Measurements from ENCODE around the gene ADAMTSL1.

Gene ADAMTSL1

DNA sequence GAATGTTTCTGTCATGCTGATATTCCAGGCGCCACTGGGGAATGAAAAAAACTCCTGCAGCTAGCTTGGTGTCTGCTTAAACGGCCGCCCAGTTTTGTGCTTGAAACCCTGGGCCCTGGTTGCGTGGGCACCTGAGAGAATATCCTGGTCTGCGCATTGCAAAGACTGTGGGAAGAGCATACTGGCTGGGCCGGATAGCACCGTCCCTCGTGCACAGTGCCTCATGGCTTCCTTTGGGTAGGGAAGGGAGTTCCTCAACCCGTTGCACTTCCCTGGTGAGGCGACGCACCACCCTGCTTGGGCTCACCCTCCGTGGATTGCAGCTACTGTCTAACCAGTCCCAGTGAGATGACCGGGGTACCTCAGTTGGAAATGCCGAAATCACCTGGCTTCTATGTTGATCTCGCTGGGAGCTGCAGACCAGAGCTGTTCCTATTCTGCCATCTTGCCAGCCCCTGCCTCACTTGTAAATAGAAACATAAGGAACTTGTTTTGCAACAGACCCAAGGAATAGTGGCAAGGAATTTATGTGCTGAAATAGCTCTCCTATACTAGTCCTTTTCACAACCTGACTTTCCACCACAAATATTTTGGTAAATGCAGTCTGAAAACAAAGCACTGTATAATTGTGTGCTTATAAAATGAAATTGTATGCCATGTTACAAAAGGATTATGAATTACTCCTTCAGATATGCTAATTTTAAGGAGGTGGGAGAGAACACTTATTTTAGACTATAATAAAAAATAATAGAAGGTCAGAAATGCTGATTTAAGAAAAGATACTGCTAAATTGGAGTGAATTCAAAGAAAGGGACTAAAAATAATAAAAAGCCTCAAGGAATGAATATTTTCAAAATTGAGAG, 90.3 kb downstream of the ADAMTSL1 start:
- no peak for DNase-seq (ENCODE audit: low read depth)

DNA sequence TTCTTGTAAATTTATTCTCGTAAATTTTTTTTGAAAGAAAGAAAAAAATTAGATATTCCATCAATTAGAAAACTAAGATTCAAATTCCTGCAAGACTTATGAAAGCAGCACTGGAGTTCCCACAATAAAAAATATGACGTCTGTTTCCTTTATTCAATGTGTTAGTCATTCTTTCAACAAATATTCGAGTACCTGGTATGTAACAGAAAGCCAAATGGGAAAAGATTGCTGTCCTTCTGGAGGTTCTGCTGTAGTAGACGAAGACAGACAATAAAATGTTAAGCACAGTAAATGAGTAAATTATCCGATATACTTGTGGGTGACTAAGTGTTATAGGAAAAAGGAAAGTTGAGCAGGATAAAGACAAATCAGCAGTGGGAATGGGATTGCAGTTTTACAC, 92.2 kb downstream of the ADAMTSL1 start:
- DNase-seq (ENCODE audit: low read depth) = no peak

DNA sequence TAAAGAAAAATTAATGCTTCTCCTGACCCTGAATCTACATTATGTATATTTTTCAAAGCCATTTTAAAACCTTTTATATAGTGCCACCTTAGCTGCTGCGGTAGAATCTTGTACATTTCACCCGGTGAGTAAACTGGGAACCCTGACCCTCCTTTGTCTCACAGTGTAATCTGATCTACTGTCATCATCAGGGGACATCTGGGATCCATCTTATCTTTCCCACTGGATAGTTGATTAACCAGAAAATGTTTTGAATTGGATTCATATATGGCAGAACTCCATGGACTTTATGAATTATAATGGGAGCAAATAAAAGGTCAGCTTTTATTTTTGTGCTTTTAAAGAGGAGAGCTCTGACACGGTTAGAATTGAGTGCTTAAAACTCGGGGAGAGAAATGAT, 95.0 kb downstream of the ADAMTSL1 start:
- no peak for DNase-seq (ENCODE audit: low read depth)

DNA sequence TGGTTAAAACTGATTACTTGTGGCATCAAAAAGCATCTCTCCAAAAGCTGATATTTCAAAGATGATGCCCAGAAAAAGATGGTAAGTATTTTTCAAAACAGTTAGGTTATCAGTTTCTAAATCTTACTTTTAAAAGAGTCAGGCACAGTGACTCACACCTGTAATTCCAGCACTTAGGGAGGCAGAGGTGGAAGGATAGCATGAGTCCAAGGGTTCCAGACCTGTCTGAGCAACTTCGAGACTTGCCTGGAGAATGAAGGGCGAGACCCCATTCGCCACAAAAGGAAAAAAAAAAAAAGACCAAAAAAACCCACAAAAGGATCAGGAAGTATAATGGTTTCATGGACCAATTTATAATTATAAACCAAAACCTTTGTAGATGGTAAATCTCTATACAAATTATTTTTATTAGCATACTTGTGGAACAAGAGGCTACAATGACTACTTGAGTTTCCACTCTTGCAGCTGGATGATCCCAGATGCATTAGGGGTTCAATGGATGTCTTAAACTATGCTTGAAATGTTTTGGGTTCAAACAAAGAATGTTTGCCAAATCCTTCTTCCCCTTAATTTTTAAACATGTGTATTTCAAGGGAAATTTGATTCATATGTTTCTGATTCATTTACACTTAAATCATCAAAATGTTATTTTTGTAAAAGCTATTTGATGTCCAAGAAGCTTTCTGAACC, 96.1 kb downstream of the ADAMTSL1 start:
- no peak for DNase-seq (ENCODE audit: low read depth)

DNA sequence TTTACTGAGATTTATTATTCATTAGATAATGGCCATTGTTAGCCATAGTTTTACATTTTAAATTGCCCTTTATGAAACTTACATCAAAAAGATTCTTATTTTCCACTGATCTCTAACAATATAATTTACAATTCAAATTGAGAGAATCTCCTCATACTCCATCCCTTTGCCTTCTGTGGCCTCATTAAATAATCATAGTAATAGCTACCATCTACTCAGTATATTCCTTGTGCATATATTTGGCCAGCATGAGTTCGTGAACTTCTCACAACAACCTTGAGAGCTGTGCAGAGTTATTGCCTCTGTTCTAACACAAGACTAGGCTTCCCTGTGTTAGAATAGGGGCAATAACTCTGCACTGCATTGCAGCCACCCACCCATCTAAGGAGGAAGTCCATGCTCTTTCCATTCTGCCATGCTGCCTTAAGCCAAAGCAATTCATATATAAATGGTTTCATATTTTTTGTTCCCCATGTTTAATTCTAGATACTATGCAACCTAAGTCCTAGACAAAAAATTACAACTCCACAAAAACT, 99.1 kb downstream of the ADAMTSL1 start:
- no peak for DNase-seq (ENCODE audit: low read depth)

DNA sequence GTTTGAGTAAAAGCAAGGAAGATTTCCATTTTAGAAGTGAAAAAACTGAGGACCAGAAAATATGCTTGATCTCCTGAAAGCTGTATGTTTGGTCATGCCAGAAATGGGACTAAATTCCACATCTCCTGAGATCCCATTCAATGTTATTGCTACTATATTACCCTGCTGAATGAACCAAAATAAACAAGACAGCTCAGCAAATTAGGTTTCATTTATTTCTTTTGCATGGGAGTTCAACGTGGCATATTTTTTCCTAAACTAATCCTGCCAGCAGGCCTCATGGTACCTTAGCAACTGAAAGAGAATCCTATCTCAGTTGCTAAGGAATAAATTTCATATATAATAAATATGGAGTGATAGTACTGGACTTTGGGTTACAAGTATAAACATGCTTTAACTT, 101.7 kb downstream of the ADAMTSL1 start:
- DNase-seq (ENCODE audit: low read depth) = no peak

DNA sequence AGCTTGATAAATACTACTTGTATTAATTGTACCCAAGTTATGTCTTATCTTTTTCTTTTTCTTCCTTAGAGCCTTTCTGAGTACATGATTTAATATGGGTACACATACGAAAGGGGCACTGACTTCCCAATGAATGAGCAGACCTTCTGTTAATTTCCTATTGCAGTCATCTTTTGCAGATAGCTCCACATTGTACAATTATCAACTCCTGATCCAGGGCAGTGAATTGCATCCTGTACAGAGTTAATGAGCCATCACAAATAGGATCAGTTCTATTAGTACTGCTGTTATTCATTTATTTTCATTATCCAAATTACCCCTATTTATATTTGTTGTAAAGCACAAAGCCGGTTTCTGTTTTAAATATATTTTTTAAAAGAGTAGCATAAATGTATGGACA, 105.6 kb downstream of the ADAMTSL1 start:
- no peak for DNase-seq (ENCODE audit: low read depth)

DNA sequence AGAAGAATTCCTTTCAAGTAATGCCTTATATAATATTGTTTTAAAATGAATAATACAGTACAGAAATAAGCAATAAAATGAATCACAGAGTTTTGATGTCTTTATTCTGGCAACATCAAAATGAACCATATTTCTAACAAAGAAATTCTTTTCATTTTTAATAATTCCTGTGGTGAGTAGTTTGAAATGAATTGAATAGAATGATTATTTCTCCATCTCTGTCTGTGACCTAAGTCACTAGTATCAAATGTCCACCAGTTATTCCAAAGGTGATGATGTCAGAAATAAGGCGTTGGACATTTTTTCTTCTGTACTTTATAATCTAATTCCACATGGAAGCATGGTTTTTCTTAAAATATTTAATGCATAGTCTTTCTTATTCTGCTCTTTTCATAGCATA, 106.2 kb downstream of the ADAMTSL1 start:
- no peak for DNase-seq (ENCODE audit: low read depth)

DNA sequence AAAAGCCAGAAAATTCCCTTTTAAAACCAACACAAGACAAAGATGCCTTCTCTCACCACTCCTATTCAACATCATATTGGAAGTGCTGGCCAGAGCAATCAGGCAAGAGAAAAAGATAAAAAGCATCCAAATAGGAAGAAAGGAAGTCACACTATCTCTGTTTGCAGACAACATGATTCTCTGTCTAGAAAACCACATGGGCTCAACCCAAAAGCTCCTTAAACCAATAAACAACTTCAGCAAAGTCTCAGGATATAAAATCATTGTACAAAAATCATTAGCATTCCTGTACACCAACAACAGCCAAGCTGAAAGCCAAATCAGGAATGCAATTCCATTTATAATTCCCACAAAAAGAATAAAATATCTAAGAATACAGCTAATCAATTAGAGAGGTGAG, 112.0 kb downstream of the ADAMTSL1 start:
- no peak for DNase-seq (ENCODE audit: low read depth)

DNA sequence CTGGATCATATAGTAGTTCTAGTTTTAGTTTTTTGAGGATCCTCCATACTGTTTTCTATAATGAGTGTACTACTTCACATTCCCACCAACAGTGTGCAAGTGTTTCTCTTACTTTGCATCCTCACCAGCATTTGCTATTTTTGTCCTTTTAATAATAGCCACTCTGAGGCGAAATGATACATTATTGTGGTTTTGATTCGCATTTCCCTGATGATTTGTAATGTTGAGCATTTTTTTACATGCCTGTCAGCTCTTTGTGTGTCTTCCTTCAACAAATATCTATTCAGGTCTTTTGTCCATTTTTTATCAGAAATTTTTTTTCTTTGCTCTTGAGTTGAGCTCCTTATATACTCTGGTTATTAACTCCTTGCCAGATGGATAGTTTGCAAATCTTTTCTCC, 114.0 kb downstream of the ADAMTSL1 start:
- DNase-seq (ENCODE audit: low read depth) = no peak

DNA sequence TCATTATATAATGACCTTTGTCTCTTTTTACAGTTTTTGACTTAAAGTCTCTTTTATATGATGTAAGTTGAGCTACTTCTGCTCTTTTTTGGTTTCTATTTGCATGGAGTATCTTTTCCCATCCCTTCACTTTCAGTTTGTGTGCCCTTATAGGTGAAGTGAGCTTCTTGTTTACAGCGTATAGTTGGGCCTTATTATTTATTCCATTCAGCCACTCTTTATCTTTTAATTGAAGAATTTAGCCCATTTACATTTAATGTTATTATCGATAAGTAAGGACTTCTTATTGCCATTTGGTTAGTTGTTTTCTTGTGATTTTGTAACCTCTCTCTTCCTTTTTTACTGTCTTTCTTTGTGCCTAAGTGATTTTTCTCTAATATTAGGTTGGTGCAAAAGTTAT, 117.3 kb downstream of the ADAMTSL1 start:
- no peak for DNase-seq (ENCODE audit: low read depth)

DNA sequence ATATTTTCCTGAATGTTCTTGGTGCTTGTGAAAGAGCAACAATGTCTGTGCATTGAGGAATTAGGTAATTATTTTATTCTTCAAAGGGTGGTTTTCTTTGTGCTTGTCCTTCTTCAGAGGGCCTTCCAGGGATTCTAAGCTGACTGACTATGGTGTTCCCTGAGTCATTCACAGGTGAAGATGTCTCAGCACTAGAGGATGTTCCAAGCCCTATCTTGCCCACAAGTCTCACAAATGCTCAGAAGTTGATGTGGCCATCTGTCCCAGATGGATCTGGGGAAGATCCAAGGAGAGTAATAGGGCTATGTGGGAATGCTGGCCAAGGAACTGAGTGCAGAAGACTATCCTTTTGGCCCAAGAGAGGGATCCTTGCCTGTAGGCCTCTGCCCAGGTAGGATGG, 120.9 kb downstream of the ADAMTSL1 start:
- DNase-seq (ENCODE audit: low read depth) = no peak

DNA sequence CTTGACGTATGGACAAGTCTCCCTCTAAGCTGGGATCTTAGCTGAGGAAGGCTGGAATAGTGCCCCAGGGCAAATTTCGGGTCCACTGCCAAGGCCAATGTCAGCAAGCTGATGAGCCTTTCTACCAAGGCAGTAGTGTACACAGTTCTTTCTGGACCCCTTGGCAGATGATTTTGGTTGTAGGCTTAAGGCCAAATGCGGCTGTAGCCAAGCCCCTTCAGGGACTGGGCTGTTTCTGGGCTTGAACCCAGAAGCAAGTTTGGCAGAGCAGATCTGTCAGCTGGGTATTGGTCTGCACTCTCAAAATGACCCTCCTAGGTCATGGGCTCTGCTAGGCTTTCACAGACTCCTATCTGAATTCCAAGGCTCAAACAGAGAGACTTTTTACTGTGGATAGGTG, 121.6 kb downstream of the ADAMTSL1 start:
- no peak for DNase-seq (ENCODE audit: low read depth)

DNA sequence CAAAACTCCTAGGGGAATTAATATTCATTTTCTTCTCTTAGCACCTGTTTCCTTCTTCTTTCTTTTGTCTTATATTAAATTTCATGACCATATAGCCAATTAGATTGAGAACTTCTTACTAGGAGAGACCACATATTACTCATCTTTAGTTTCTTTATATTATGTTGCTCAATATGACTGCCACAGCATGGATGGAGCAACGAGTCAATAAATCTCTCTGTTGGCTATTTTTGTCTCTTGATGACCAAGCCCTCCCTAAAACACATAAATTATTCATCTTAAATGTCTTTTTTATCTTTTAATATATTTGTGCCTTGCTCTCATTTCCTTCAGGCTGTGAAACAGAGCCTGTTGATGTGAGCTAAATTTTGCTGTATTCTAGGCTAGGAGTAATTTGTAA, 123.0 kb downstream of the ADAMTSL1 start:
- DNase-seq (ENCODE audit: low read depth) = no peak

DNA sequence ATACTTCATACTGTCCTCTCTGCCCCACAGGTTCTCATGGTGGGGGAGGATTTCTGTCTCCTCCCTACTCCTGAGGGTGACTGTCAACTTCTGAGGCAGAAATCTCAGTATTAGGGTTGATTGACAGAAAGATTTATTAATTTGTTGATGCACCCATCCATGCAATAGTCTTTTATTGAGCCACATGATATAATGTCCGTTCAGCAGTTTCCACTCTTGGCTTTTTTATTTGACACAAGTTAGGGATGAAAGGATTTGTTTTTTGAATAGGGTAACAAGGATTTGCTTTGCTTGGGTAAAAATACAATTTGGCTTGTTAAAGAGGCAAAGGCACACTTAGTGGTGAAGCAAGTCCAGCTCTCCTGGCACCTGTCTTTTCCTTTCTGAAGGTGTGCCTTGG, 125.0 kb downstream of the ADAMTSL1 start:
- no peak for DNase-seq (ENCODE audit: low read depth)

DNA sequence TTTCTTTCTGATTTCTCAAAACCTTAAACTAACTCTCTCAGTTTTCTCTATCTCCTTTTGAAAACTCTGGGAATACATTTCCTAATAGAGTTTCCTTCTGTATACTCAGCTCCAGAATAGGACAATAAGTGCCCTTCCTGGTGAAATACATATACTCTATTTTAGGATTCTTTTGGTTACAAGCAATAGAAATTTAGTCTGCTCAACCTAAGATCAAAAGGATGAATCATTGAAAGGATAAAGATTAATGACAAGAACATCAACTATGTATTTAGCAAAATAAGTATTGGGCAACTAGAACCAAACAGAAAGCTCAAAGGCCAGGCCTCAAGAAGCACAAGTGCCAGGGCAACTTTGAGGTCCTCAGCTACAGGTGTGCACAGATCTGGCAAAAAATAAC, 127.1 kb downstream of the ADAMTSL1 start:
- no peak for DNase-seq (ENCODE audit: low read depth)

DNA sequence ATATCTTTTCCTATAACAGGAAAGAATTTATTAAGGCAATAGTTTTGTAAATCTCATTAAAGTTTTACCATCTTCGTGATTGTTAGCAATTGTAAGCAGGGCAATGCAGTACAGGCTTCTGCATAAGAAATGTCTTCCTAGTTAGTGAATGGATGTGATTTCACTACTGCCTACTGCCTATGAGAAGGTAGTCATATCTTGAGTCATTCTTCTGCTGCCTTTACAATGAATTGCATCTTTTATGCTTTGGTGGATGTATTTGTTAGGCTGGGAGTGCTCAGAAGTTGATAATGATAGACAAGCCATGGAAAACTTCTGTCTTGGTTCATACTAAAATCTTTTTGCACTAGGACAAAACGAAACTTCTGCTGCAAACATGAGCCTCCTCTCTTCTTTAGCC, 128.0 kb downstream of the ADAMTSL1 start:
- no peak for DNase-seq (ENCODE audit: low read depth)

DNA sequence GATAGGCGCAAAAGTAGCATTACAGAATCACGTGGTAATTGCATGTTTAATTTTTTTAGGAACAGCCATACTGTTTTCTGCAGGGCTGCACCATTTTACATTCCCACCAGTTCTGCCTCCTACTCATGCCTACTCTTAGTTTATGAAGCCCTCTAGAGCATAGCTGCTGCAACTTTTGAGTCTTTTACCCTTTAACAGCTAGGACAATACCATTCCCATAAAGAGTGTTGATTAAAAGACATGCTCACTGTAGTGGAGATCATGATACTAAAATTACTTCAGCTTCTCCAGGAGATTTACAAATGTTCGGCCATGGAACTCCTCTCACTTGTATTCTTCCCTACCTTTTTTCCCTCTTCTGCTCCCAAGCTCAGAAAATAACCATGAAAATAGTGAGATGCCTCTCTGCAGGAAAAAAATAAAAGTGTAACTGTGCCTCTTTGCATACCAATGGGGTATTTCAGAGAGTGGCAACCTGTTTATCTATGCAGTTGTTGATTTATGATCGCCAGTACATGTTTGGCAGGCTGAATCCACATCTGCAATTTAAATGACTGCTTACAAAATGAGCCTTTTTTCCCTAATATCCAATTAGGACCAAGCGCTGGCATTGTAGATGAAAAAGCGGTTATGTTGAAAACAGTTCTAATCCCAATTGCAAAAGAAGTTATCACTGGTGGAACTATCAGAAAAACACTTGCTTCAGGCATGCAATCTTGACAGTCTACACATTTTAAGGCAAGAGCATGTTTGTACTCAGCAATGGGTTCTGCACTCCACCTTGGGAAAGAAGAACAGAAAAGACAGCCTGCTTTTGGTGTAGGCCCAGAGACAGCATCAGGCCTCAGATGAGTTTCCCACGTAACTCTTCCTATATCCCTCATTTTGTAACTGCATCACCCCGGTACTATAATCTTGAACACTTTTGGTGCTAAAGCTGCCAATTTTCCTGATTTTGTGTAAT, 131.1 kb downstream of the ADAMTSL1 start:
- DNase-seq (ENCODE audit: low read depth) = no peak

DNA sequence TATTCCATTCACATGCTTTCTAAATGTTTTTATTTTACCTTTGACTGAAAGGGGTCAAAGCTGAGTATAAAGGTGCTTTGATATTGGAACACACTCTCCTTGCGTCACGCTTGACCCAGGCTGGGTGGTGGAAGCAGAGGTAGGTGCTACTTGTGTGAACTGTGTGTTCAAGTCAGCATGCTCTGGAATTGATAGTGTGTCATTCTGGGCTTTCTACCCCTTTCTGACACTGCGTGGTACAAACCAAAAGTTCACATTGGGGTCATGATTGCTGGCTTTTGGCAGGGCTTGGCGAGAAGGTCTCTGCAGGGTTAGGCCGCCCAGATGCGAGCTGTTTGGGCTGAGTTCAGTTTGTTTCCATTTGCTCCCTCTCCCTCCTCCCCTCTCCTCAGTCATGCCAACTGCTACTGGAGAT, 131.8 kb downstream of the ADAMTSL1 start:
- DNase-seq (ENCODE audit: low read depth) = no peak

DNA sequence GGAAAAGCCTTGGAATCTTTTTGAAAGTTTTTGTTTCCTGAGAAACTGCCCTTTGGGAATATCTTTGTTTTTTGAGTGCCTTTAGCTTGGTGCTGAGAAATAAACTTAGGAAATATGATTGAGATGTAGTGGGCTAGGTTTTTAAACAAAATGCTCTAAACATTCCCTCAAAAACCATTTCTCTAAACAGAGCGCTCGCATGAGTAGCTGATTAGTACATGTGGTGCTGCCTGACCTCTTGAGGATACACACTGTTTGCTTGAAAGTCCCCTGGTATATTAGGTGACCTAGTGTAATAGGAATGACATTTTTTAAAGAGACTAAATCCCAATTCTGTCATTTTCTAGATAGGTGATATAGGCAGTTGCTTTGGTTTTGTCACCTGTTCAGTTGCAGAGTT, 132.3 kb downstream of the ADAMTSL1 start:
- DNase-seq (ENCODE audit: low read depth) = no peak

DNA sequence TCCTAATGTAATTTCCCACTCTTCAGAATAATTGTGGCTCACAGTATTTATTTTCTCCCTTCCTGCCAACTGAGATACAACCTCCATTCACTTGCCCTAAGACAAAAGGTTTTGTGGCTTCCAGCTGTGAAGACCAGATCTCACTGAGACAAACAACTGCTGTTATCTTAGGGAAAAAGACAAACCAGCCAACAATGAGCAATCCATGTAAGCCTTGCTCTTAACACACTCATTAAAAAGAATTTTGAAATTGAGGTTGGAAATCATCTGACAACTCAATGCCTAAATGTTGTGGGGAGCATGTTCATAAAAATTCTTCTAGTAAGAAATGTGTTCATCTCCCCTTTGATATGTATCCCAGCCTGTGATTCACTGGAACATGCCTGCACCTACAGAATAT, 132.9 kb downstream of the ADAMTSL1 start:
- DNase-seq (ENCODE audit: low read depth) = no peak

DNA sequence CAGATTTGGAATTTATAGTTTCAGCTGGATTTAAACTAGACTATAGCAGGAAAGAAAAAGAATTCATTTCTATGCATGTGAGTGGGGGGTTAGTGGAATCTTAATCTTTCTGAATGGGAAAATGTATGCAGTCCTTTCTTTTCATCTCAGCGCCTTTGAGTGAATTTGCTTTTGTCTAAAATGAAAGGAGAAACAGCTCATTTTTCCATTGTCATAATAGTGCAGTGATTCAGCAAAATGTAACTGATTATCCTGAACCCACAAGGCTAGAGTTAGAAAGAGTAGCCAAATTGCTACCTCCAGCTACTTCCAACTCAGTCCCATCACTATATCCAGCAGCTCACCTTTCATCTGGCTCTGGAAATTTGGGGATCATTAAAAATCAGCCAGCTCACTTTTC, 134.4 kb downstream of the ADAMTSL1 start:
- DNase-seq (ENCODE audit: low read depth) = no peak
